H1 (cell line): ENCODE data around the gene SELPLG. TPM values are rescaled to one million over a fixed set of nuclear protein-coding genes. Genes with fewer than 3 reads are reported as not detected.

ENCODE experiments used
- BACH1 ChIP-seq: IDR thresholded peaks from 2 replicates; pipeline ENCODE4 v1.6.1; 2012; ENCODE audit warnings: low read length, improper control_type of control experiment
- KDM4A ChIP-seq: IDR thresholded peaks from one replicate; pipeline ENCODE4 v1.7.1; 2012; ENCODE audit warnings: low read depth, mild to moderate bottlenecking, moderate library complexity, low read length, inconsistent platforms; ENCODE audit not compliant: severe bottlenecking
- SIRT6 ChIP-seq: IDR thresholded peaks from one replicate; pipeline ENCODE4 v1.7.1; 2012; ENCODE audit warnings: low read length, inconsistent platforms
- polyA plus RNA-seq, 7 experiments: library from polyadenylated mRNA; depleted of rRNA in 3 of 7; stranded (reverse) in 5 of 7; unstranded in 2 of 7; fragments of >200 nt in 5 of 7; fragments of 200-250 nt in 2 of 7; gene quantifications; 1 replicate in 5 of 7; 2 replicates in 1 of 7; 4 replicates in 1 of 7; pipeline versions ENCODE4 v1.2.1 to v1.2.3, GENCODE V29; 2011 to 2013; ENCODE audit warnings: missing spikeins in 2 of 7, mixed read lengths in 2 of 7
- total RNA-seq: library from RNA; stranded (reverse); fragmentation: NEBNext Ultra II Directional; extraction: Animal tissue kit (Norgen Biotek cat#: 25700); gene quantifications from 2 replicates; pipeline ENCODE4 v1.2.1, GENCODE V29; 2021
- TF ChIP-seq, protein P1 (sequence below): fragments of 300-600 bp; sonication (generic); IDR thresholded peaks from 2 replicates; pipeline ENCODE4 v1.7.1; 2012; ENCODE audit warnings: low read length, moderate library complexity, mild to moderate bottlenecking, inconsistent platforms; ENCODE audit not compliant: insufficient replicate concordance

SELPLG gene
- total and polyA plus RNA-seq, 2 of the 8 experiments (the other 6 are each of a cell fraction or from before 2014, with no cell fraction given), result 0.18 TPM; not detected in 1

DNA sequence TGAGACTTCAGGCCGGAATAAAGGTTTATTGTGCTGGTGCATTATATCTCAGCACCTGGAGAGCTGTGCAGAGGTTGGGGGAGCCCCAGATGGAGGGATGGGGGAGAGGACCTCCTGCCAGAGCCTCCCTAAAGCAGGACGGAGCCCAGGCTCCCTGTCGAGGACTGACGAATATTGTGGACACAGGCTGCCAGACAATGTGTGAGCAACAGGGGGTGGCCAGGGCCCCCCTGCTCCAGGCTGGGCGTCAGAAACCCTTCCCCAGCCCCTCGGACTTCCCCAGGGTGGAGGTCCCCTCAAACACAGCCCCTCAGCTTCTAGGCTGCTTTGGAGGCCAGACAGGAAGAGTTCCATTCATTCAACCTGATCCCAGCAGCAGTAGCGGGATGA is 43.9 kb downstream of the SELPLG start (continued):
- TF ChIP-seq, protein P1, sequence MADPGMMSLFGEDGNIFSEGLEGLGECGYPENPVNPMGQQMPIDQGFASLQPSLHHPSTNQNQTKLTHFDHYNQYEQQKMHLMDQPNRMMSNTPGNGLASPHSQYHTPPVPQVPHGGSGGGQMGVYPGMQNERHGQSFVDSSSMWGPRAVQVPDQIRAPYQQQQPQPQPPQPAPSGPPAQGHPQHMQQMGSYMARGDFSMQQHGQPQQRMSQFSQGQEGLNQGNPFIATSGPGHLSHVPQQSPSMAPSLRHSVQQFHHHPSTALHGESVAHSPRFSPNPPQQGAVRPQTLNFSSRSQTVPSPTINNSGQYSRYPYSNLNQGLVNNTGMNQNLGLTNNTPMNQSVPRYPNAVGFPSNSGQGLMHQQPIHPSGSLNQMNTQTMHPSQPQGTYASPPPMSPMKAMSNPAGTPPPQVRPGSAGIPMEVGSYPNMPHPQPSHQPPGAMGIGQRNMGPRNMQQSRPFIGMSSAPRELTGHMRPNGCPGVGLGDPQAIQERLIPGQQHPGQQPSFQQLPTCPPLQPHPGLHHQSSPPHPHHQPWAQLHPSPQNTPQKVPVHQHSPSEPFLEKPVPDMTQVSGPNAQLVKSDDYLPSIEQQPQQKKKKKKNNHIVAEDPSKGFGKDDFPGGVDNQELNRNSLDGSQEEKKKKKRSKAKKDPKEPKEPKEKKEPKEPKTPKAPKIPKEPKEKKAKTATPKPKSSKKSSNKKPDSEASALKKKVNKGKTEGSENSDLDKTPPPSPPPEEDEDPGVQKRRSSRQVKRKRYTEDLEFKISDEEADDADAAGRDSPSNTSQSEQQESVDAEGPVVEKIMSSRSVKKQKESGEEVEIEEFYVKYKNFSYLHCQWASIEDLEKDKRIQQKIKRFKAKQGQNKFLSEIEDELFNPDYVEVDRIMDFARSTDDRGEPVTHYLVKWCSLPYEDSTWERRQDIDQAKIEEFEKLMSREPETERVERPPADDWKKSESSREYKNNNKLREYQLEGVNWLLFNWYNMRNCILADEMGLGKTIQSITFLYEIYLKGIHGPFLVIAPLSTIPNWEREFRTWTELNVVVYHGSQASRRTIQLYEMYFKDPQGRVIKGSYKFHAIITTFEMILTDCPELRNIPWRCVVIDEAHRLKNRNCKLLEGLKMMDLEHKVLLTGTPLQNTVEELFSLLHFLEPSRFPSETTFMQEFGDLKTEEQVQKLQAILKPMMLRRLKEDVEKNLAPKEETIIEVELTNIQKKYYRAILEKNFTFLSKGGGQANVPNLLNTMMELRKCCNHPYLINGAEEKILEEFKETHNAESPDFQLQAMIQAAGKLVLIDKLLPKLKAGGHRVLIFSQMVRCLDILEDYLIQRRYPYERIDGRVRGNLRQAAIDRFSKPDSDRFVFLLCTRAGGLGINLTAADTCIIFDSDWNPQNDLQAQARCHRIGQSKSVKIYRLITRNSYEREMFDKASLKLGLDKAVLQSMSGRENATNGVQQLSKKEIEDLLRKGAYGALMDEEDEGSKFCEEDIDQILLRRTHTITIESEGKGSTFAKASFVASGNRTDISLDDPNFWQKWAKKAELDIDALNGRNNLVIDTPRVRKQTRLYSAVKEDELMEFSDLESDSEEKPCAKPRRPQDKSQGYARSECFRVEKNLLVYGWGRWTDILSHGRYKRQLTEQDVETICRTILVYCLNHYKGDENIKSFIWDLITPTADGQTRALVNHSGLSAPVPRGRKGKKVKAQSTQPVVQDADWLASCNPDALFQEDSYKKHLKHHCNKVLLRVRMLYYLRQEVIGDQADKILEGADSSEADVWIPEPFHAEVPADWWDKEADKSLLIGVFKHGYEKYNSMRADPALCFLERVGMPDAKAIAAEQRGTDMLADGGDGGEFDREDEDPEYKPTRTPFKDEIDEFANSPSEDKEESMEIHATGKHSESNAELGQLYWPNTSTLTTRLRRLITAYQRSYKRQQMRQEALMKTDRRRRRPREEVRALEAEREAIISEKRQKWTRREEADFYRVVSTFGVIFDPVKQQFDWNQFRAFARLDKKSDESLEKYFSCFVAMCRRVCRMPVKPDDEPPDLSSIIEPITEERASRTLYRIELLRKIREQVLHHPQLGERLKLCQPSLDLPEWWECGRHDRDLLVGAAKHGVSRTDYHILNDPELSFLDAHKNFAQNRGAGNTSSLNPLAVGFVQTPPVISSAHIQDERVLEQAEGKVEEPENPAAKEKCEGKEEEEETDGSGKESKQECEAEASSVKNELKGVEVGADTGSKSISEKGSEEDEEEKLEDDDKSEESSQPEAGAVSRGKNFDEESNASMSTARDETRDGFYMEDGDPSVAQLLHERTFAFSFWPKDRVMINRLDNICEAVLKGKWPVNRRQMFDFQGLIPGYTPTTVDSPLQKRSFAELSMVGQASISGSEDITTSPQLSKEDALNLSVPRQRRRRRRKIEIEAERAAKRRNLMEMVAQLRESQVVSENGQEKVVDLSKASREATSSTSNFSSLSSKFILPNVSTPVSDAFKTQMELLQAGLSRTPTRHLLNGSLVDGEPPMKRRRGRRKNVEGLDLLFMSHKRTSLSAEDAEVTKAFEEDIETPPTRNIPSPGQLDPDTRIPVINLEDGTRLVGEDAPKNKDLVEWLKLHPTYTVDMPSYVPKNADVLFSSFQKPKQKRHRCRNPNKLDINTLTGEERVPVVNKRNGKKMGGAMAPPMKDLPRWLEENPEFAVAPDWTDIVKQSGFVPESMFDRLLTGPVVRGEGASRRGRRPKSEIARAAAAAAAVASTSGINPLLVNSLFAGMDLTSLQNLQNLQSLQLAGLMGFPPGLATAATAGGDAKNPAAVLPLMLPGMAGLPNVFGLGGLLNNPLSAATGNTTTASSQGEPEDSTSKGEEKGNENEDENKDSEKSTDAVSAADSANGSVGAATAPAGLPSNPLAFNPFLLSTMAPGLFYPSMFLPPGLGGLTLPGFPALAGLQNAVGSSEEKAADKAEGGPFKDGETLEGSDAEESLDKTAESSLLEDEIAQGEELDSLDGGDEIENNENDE, result no peak
- TF ChIP-seq BACH1, result no peak
- TF ChIP-seq KDM4A, result no peak
- no peak for TF ChIP-seq SIRT6
